ENCODE results near the gene SLC29A4.
"Not testable (repeated sequence)": the region's sequence is repeated elsewhere in the genome, so short reads cannot be mapped to it uniquely, and the experiment has no call there.

Gene SLC29A4

GRCh38 chr7:5237286-5237685 is 45.5 kb upstream of the SLC29A4 start (continued):
- TF ChIP-seq ZNF350 (tag by site-specific recombination; IDR thresholded peaks at IDR 0.05), result no peak
- TF ChIP-seq ZNF449 (tag by site-specific recombination; IDR thresholded peaks at IDR 0.05), result no peak
- no peak for TF ChIP-seq ZNF585B (tag by site-specific recombination; IDR thresholded peaks at IDR 0.05)
- no peak for TF ChIP-seq ZNF335 (tag by site-specific recombination; conservative IDR thresholded peaks at IDR 0.05)

GRCh38 chr7:5238500-5238899 is 44.2 kb upstream of the SLC29A4 start:
- Histone ChIP-seq H3K9me3 (ENCODE audit: control insufficient read depth, insufficient read depth, low read depth, low read length) (no peaks in the 10 kb centered on the region), H3K4me1 (ENCODE audit: control insufficient read depth, insufficient read depth, low read length) (no peaks in the 10 kb centered on the region), H3K27ac (ENCODE audit: extremely low read depth, low read depth, low read length) (no peak overlapping the region), H3K36me3 (ENCODE audit: control insufficient read depth in 2 of 2, insufficient read depth in 1 of 2, low read length in 2 of 2) (no peaks in the 10 kb centered on the region), H3K4me3 (ENCODE audit: low read depth, low read length) (no peak overlapping the region)
- ChIA-PET POLR2A (no interaction called here), CTCF (no interaction called here)
- no peak for TF ChIP-seq ZNF555 (tag by site-specific recombination; conservative IDR thresholded peaks at IDR 0.05)
- TF ChIP-seq ZNF776 (tag by site-specific recombination; IDR thresholded peaks at IDR 0.05; ENCODE audit: borderline replicate concordance), result no peak

- CTCF ChIA-PET, result interaction anchor here (0.9 kb wide), 2 partner anchors 21 to 42 kb away, joined by 5 read pairs; no protein-coding TSS in a partner anchor
- POLR2A ChIA-PET, result no interaction called here
- H3K27ac ChIP-seq (ENCODE audit: extremely low read depth, low read depth, low read length), result no peak overlapping the region
Measured at GRCh38 chr7:5243261-5243660, 39.5 kb upstream of the SLC29A4 start.

DNA sequence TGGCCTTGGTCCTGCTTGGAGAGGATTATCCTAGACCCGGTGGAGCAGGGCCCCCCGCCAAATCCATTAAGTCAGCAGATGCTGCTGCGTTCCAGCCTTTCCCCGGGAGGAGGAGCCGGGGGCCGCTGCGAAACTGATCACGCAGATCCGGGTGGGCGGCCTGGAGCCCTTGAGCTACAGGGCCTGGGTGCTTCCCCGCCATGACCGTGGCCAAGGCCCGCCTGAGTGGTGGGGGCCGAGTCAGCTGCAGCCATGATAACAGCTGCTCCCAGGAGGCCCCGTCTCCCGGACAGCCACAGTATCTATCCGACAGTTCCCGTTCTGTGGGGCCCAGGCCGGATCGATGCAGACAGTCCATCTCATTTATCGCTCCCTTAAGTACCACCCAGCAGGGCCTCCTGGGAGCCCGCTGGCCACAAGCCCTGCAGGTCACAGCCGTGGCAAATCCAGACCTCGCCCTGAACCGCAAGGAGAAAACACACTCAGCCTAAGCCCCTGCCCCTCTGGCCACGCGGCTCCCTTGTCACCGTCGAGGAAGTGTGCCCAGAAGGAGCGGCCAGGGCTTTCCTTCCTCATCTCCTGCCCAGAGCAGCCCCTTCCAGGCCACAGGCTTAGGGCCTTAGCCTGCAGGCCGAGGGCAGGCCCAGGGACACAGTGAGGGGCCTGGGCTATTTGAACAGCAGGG is 34.4 kb upstream of the SLC29A4 start:
- ChIA-PET POLR2A (no interaction called here), CTCF (interaction anchor here (0.6 to 0.7 kb wide), 2 partner anchors 30 to 58 kb away, joined by 3 to 5 read pairs; partner anchors contain the start of gene WIPI2)
- no peaks in the 10 kb centered on the region for H3K36me3 ChIP-seq (ENCODE audit: control insufficient read depth in 2 of 2, insufficient read depth in 1 of 2, low read length in 2 of 2)
- H3K4me3 ChIP-seq (ENCODE audit: low read depth, low read length), result no peak overlapping the region
- no peaks in the 10 kb centered on the region for H3K9me3 ChIP-seq (ENCODE audit: control insufficient read depth, insufficient read depth, low read depth, low read length)
- H3K4me1 ChIP-seq (ENCODE audit: control insufficient read depth, insufficient read depth, low read length), result no peaks in the 10 kb centered on the region
- H3K27ac ChIP-seq (ENCODE audit: extremely low read depth, low read depth, low read length), result no peak overlapping the region
- TF ChIP-seq ZBTB8A (tag by site-specific recombination; IDR thresholded peaks at IDR 0.05), result no peak
- TF ChIP-seq ZNF521 (tag by site-specific recombination; IDR thresholded peaks at IDR 0.05), result no peak
- TF ChIP-seq PRDM10 (tag by site-specific recombination; IDR thresholded peaks at IDR 0.05), result no peak
- TF ChIP-seq ZNF792 (tag by site-specific recombination; IDR thresholded peaks at IDR 0.05), result no peak
- no peak for TF ChIP-seq ZNF398 (tag by site-specific recombination; IDR thresholded peaks at IDR 0.05)
- TF ChIP-seq ZNF843 (tag by site-specific recombination; IDR thresholded peaks at IDR 0.05), result no peak

More at GRCh38 chr7:5243261-5243660, 39.5 kb upstream of the SLC29A4 start:
- H3K36me3 ChIP-seq (ENCODE audit: control insufficient read depth in 2 of 2, insufficient read depth in 1 of 2, low read length in 2 of 2), result no peaks in the 10 kb centered on the region
- TF ChIP-seq ZNF350 (tag by site-specific recombination; IDR thresholded peaks at IDR 0.05), result no peak
- H3K4me1 ChIP-seq (ENCODE audit: control insufficient read depth, insufficient read depth, low read length), result no peaks in the 10 kb centered on the region
- no peak overlapping the region for H3K4me3 ChIP-seq (ENCODE audit: low read depth, low read length)
- H3K9me3 ChIP-seq (ENCODE audit: control insufficient read depth, insufficient read depth, low read depth, low read length), result no peaks in the 10 kb centered on the region

DNA sequence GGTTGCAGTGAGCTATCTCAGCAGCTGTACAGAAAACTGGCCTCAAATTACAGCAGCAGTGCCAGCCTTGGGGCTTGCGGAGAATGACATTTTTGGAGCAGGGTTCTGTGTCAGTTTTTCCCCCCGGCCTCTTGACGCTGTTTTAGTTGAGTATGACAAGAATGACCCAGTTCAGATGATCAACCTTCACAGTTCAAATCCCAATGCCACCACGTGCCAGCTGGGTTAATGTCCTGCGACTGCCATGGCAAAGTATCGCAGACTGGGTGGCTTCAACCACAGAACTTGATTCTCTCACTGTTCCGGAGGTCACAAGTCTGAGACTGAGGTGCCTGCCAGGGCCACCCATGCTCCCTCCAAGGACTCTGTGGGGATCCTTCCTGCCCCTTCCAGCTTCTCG is 32.0 kb upstream of the SLC29A4 start:
- H3K4me1 ChIP-seq (ENCODE audit: control insufficient read depth, insufficient read depth, low read length); H3K27ac ChIP-seq (ENCODE audit: extremely low read depth, low read depth, low read length); H3K4me3 ChIP-seq (ENCODE audit: low read depth, low read length); H3K36me3 ChIP-seq (ENCODE audit: control insufficient read depth in 2 of 2, insufficient read depth in 1 of 2, low read length in 2 of 2); H3K9me3 ChIP-seq (ENCODE audit: control insufficient read depth, insufficient read depth, low read depth, low read length); POLR2A ChIA-PET: not testable (repeated sequence)
- CTCF ChIA-PET, result interaction anchor here (2.1 kb wide), 1 partner anchor 11 kb away, joined by 7 read pairs; no protein-coding TSS in a partner anchor

DNA sequence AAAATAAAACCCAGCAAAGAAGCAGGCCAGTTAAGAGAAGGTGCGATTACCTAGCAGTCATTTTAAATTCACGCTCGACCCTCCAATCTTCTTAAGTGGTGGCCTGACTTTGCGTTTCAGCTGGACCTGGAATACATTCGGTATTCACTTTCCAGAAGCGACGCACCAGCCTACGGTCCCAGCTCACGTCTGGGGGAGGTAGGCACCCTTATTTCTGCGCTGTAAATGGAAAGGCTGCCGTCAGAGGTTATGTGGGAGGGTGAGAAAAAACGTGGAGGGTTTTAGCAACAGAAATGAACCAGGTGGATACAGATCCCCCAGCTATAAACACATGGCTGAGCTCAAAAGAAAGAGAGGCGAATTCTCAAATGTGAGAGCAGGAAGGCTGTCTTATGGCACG is 29.2 kb upstream of the SLC29A4 start:
- H3K9me3 ChIP-seq (ENCODE audit: control insufficient read depth, insufficient read depth, low read depth, low read length); H3K27ac ChIP-seq (ENCODE audit: extremely low read depth, low read depth, low read length); H3K36me3 ChIP-seq (ENCODE audit: control insufficient read depth in 2 of 2, insufficient read depth in 1 of 2, low read length in 2 of 2); H3K4me3 ChIP-seq (ENCODE audit: low read depth, low read length); H3K4me1 ChIP-seq (ENCODE audit: control insufficient read depth, insufficient read depth, low read length); POLR2A ChIA-PET: not testable (repeated sequence)
- CTCF ChIA-PET, result interaction anchor here (0.6 kb wide), 1 partner anchor 112 kb away, joined by 3 read pairs; no protein-coding TSS in a partner anchor
